Measurements from ENCODE around the gene DPP6. TPM values are rescaled to one million over a fixed set of nuclear protein-coding genes. Genes with fewer than 3 reads are reported as not detected.

Gene DPP6
- total RNA-seq, 1 donor from 2014 or later = 1.4 TPM

GRCh38 chr7:154429666-154430404 is 377.6 kb downstream of the DPP6 start:
- Mint-ChIP-seq H3K36me3 (ENCODE audit: low read depth, unreplicated experiment) (no peaks in the 10 kb centered on the region), H3K9me3 (ENCODE audit: unreplicated experiment) (no peaks in the 10 kb centered on the region), H3K27ac (ENCODE audit: unreplicated experiment) (no peak overlapping the region), H3K4me1 (ENCODE audit: unreplicated experiment) (no peaks in the 10 kb centered on the region), H3K4me3 (ENCODE audit: unreplicated experiment) (no peak overlapping the region), H3K27me3 (ENCODE audit: unreplicated experiment) (peaks cover 1% of the 10 kb centered on the region)
- TF ChIP-seq, protein P1, sequence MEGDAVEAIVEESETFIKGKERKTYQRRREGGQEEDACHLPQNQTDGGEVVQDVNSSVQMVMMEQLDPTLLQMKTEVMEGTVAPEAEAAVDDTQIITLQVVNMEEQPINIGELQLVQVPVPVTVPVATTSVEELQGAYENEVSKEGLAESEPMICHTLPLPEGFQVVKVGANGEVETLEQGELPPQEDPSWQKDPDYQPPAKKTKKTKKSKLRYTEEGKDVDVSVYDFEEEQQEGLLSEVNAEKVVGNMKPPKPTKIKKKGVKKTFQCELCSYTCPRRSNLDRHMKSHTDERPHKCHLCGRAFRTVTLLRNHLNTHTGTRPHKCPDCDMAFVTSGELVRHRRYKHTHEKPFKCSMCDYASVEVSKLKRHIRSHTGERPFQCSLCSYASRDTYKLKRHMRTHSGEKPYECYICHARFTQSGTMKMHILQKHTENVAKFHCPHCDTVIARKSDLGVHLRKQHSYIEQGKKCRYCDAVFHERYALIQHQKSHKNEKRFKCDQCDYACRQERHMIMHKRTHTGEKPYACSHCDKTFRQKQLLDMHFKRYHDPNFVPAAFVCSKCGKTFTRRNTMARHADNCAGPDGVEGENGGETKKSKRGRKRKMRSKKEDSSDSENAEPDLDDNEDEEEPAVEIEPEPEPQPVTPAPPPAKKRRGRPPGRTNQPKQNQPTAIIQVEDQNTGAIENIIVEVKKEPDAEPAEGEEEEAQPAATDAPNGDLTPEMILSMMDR (IDR thresholded peaks at IDR 0.05; ENCODE audit: unreplicated experiment) = no peak
- DNase-seq (ENCODE audit: low spot score) = no peak

- no peaks in the 10 kb centered on the region for H3K4me1 Mint-ChIP-seq (ENCODE audit: unreplicated experiment)
- H3K27me3 Mint-ChIP-seq (ENCODE audit: unreplicated experiment) = peaks cover 1% of the 10 kb centered on the region
- TF ChIP-seq, protein P1 (IDR thresholded peaks at IDR 0.05; ENCODE audit: unreplicated experiment) = no peak
- no peaks in the 10 kb centered on the region for H3K9me3 Mint-ChIP-seq (ENCODE audit: unreplicated experiment)
- H3K36me3 Mint-ChIP-seq (ENCODE audit: low read depth, unreplicated experiment) = no peaks in the 10 kb centered on the region
- H3K27ac Mint-ChIP-seq (ENCODE audit: unreplicated experiment) = no peak overlapping the region
- H3K4me3 Mint-ChIP-seq (ENCODE audit: unreplicated experiment) = no peak overlapping the region
- no peak for DNase-seq (ENCODE audit: low spot score)
These were observed 378.4 kb downstream of the DPP6 start for GRCh38 chr7:154430640-154431039.

GRCh38 chr7:154431045-154431444 is 378.8 kb downstream of the DPP6 start:
- Mint-ChIP-seq H3K36me3 (ENCODE audit: low read depth, unreplicated experiment) (no peaks in the 10 kb centered on the region), H3K27ac (ENCODE audit: unreplicated experiment) (no peak overlapping the region), H3K27me3 (ENCODE audit: unreplicated experiment) (peaks cover 2% of the 10 kb centered on the region), H3K4me1 (ENCODE audit: unreplicated experiment) (no peaks in the 10 kb centered on the region), H3K4me3 (ENCODE audit: unreplicated experiment) (no peak overlapping the region), H3K9me3 (ENCODE audit: unreplicated experiment) (no peaks in the 10 kb centered on the region)
- DNase-seq (ENCODE audit: low spot score) = no peak
- TF ChIP-seq, protein P1 (IDR thresholded peaks at IDR 0.05; ENCODE audit: unreplicated experiment) = no peak

DNA sequence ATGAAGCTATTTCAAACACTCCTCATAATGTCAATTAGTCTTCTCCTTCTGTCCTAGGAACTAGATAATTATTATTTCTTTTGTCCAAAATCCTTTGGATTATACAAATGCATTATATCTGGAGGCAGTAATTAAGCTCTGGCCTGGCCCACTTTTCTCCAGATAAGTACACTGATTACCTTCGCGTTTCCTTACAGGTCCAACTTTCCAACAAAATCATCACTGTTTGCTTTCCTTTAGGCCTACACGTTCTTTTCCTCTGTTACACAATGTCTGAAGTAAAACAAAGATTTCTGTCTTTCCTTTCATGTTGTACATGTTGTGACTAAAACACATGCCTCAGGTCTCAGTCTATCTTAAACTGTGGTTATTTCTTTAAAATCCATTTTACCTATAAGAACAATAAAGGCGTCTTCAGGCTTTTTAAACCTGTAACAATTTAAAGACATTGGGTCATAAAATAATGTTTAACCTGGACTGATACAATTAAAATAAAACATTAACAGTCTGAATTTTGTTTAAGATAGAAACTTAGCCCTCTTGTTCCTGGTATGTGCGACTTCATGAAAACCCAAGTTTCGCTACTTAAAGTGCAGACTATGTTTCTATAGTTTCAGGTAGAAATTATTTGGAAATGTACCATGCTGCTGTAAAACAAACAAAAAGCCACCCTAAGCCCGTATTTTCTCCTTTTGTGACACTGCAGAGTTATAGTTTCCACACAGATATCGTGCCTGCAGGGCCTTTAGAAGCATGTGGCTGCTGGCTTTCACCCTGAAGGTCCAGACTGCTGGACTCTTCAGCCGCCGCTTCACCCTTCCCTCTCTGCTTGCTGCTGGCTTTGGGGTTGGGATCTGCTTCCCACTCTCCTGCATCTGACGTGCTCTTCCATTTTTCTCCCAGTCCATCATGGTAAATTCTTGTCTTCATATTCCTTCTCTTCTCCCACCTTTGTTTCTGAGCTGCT is 381.7 kb downstream of the DPP6 start:
- TF ChIP-seq, protein P1 (IDR thresholded peaks at IDR 0.05; ENCODE audit: unreplicated experiment) = no peak
- no peaks in the 10 kb centered on the region for H3K36me3 Mint-ChIP-seq (ENCODE audit: low read depth, unreplicated experiment)
- no peak for DNase-seq (ENCODE audit: low spot score)
- no peaks in the 10 kb centered on the region for H3K4me1 Mint-ChIP-seq (ENCODE audit: unreplicated experiment)
- H3K4me3 Mint-ChIP-seq (ENCODE audit: unreplicated experiment) = no peak overlapping the region
- peaks cover 4% of the 10 kb centered on the region for H3K27me3 Mint-ChIP-seq (ENCODE audit: unreplicated experiment)
- no peak overlapping the region for H3K27ac Mint-ChIP-seq (ENCODE audit: unreplicated experiment)
- no peaks in the 10 kb centered on the region for H3K9me3 Mint-ChIP-seq (ENCODE audit: unreplicated experiment)
